Activated CD8-positive, alpha-beta memory T cell treated with anti-CD3 and anti-CD28 coated beads for 24 hours (primary cell): ENCODE results near the gene KRTAP9-7.
"Not testable (repeated sequence)": the region's sequence is repeated elsewhere in the genome, so short reads cannot be mapped to it uniquely, and the experiment has no call there.

Experiments
- DNase-seq: peaks from one replicate; pipeline ENCODE4 v3.0.0-alpha.2; 2020

Gene KRTAP9-7

DNA sequence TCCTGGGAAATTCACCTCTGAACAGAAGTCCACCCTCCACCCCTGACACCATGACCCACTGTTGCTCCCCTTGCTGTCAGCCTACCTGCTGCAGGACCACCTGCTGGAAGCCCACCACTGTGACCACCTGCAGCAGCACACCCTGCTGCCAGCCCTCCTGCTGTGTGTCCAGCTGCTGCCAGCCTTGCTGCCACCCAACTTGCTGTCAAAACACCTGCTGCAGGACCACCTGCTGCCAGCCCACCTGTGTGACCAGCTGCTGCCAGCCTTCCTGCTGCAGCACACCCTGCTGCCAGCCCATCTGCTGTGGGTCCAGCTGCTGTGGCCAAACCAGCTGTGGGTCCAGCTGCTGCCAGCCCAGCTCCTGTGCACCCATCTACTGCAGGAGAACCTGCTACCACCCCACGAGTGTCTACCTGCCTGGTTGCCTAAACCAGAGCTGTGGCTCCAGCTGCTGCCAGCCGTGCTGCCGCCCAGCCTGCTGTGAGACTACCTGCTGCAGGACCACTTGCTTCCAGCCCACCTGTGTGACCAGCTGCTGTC lies at the start of gene KRTAP9-7:
TSS of gene KRTAP9-7 (plus strand) at position 51 of the 543 bp plus-strand sequence. CDS start at position 51, 0 bp downstream.
- not testable (repeated sequence) for DNase-seq

GRCh38 chr17:41226051-41226450 lies 49.4 kb upstream of the KRTAP9-7 start:
- DNase-seq = no peak

DNA sequence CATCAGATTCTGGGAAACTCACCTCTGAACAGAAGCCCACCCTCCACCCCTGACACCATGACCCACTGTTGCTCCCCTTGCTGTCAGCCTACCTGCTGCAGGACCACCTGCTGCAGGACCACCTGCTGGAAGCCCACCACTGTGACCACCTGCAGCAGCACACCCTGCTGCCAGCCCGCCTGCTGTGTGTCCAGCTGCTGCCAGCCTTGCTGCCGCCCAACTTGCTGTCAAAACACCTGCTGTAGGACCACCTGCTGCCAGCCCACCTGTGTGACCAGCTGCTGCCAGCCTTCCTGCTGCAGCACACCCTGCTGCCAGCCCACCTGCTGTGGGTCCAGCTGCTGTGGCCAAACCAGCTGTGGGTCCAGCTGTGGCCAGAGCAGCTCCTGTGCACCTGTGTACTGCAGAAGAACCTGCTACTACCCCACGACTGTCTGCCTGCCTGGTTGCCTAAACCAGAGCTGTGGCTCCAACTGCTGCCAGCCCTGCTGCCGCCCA lies 48.9 kb upstream of the KRTAP9-7 start, which contains the start of gene KRTAP9-2:
TSS of gene KRTAP9-2 (plus strand) at position 51 of the 498 bp plus-strand sequence. CDS start at position 58, 7 bp downstream.
- DNase-seq = not testable (repeated sequence)

- no peak for DNase-seq
Observed at GRCh38 chr17:41230094-41230493, 45.4 kb upstream of the KRTAP9-7 start.

DNA sequence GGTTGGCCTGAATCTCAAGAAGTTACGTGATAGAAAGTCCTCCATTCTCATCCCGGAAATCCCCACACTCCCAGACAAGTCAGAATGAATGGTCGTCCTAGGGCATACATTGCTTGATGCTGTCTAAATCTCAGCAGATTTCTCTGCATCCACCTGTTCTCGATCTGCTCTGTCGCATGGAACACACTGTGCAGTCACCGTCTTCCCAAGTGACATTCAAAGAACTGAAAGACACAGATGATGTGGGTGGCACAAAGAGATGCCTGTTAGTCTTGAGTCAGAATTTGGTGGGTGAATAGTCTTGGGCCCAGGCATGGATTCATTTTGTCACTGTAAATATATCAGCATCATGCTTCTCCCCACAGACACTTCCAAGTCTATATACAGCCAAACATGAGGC lies 43.8 kb upstream of the KRTAP9-7 start:
- DNase-seq = no peak

- not testable (repeated sequence) for DNase-seq
Observed at GRCh38 chr17:41232399-41233105, 42.9 kb upstream of the KRTAP9-7 start, which contains the start of gene KRTAP9-3. TSS of gene KRTAP9-3 (plus strand) at chr17:41232449. CDS start at chr17:41232502, 53 bp downstream.

- not testable (repeated sequence) for DNase-seq
Observed at GRCh38 chr17:41237116-41237515, 38.4 kb upstream of the KRTAP9-7 start.

GRCh38 chr17:41237949-41238437 lies 37.5 kb upstream of the KRTAP9-7 start, which contains the start of gene KRTAP9-8:
TSS of gene KRTAP9-8 (plus strand) at chr17:41237999. CDS start at chr17:41238052, 53 bp downstream.
- not testable (repeated sequence) for DNase-seq

DNA sequence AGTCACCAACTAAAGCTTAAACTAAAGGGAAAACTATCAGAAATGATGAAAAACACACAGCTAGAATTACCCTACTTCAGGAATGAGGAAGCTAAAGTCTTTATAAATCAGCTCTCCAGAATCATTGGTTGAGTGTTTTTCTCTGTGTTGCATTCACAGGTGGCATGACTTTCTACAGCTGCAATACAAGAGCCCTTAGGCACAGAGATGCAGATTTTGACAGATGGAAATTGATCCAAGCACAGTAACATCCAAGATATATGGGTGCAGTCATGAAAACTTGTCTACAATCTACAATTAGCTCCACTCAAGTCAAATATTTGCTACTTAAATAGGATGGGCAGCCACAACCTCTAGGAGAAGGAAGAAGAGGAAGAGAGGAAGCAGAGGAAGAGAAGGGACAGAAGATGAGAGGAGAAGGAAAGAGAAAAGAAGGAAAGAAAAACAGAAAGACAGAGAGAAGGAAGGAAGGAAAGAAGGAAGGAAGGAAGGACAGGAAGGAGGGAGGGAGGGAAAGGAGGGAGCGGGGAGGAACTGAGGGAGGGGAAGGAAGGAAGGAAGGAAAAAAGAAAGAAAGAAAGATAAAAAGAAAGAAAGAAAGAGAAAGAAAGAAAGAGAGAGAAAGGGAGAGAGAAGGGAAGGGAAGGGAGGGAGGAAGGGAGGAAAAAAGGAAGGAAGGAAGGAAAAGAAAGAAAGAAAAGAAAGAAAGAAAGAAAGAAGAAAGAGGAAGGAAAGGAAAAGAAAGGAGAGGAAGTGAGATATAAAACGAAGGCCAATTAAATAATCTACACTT lies 28.3 kb upstream of the KRTAP9-7 start:
- not testable (repeated sequence) for DNase-seq

DNA sequence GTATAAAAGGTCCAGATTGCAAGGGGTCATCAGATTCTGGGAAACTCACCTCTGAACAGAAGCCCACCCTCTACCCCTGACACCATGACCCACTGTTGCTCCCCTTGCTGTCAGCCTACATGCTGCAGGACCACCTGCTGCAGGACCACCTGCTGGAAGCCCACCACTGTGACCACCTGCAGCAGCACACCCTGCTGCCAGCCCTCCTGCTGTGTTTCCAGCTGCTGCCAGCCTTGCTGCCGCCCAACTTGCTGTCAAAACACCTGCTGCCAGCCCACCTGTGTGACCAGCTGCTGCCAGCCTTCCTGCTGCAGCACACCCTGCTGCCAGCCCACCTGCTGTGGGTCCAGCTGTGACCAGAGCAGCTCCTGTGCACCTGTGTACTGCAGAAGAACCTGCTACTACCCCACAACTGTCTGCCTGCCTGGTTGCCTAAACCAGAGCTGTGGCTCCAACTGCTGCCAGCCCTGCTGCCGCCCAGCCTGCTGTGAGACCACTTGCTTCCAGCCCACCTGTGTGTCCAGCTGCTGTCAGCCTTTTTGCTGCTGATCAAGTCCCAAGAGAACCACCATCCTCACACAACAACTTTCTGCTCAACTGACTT lies 25.8 kb upstream of the KRTAP9-7 start, which contains the start of gene KRTAP9-4:
TSS of gene KRTAP9-4 (plus strand) at position 51 of the 604 bp plus-strand sequence. CDS start at position 85, 34 bp downstream.
- DNase-seq = not testable (repeated sequence)

DNA sequence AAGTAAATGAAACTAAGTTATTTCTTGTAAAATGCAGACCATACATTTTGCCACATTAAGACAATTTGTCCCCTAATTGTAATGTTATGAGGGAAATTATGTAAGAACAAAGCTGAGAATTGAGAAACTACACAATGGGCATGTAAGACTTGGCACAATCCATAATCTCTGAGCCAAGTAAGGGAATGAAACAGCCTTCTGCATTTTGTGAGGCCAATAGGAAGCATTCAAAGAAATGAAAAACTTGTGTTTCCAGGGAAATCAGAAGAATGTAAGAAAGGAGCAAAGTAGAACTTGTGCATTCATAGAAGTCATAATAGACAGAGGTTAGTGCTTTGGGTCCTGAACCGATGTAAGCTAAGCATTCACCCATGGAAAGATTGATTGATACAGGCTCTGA lies 24.2 kb upstream of the KRTAP9-7 start:
- DNase-seq = no peak

GRCh38 chr17:41254861-41255260 lies 20.6 kb upstream of the KRTAP9-7 start:
- DNase-seq = no peak

DNA sequence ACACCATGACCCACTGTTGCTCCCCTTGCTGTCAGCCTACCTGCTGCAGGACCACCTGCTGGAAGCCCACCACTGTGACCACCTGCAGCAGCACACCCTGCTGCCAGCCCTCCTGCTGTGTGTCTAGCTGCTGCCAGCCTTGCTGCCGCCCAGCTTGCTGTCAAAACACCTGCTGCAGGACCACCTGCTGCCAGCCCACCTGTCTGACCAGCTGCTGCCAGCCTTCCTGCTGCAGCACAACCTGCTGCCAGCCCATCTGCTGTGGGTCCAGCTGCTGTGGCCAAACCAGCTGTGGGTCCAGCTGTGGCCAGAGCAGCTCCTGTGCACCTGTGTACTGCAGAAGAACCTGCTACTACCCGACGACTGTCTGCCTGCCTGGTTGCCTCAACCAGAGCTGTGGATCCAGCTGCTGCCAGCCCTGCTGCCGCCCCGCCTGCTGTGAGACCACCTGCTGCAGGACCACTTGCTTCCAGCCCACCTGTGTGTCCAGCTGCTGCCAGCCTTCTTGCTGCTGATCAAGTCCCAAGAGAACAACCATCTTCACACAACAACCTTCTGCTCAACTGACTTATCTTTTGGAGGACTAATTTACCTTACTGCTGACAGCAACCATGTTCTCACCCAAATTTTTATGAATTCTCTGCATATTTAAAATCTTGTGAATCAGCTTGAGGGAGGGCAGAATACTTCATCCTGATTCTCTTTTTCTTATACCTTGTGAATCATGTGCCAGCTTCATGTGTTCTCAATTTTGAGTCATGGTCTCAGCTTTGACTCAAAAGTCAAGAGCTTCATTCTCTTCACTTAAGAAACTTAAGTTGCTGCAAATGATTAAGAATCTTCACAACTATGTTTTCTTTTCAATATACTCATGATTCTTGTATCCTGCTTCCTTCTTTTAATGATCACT lies 19.9 kb upstream of the KRTAP9-7 start, which contains the start of gene KRTAP9-9:
TSS of gene KRTAP9-9 (plus strand) at position 4 of the 910 bp plus-strand sequence.
- DNase-seq = not testable (repeated sequence)

DNA sequence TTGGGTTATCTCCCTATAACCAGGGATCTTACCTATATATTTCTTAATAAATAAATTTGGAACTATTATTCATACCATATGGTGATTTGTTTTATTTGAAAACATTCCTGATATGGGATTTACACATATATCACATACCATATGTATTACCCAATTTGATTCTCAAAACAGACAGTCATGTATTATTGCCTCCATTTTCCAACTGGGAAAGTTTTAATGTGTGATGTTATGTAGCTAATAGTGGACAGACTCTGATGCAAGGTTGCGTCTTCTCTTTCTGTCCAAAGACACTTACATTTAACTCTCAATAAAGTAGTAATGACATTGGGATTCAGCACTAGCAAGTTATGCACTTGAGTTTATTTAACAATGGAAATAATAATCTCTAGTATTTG lies 19.2 kb upstream of the KRTAP9-7 start:
- DNase-seq = no peak

GRCh38 chr17:41258406-41258805 lies 17.1 kb upstream of the KRTAP9-7 start:
- DNase-seq = no peak

DNA sequence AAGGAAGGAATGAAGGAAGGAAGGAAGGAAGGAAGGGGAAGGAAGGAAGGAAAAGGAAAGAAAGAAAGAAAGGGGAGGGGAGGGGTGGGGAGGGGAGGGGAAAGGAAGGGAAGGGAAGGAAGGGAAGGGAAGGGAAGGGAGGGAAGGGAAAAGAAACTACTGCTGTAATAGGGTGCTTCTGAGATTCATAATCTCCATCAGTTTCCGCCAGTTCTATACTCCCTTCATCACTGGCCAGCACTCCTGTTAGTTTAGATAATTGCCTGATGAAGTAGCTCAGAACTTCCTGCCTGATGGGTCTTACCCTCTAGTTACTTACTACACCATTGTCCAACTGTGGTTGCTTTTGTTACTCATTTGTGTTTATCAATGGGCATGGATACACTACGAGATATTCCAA lies 12.3 kb upstream of the KRTAP9-7 start:
- DNase-seq = no peak

DNA sequence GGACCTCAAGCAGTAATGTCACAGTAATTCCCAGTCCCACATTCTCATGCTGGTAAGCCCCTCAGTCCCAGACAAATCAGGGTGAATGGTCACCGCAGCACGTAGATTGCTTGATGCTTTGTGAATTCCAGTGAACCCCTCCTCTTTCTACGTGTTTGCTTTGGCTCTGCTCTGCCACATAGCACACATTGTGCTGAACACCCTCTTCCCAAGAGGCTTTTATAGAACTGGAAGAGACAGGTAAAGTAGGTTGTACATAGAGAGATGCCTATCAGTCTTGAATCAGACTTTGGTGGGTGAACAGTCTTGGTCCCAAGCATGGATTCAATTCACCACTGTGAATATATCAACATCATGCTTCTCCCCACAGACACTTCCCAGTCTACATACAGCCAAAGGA lies 10.9 kb upstream of the KRTAP9-7 start:
- DNase-seq = no peak

DNA sequence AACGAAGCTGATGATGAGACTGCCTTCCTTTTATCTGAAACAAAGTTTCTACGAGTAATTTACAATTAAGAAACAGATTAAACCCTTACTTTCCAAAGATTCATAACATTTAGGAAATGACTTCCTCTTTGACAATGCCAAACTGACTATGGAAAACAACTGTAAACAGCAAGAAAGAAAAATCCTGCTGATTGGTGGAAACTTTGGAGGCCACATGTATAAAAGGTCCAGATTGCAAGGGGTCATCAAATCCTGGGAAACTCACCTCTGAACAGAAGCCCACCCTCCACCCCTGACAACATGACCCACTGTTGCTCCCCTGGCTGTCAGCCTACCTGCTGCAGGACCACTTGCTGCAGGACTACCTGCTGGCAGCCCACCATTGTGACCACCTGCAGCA lies 10.4 kb upstream of the KRTAP9-7 start, which contains the start of gene KRTAP9-6:
TSS of gene KRTAP9-6 (plus strand) at position 301 of the 400 bp plus-strand sequence. CDS start at position 301, 0 bp downstream.
- DNase-seq = no peak

DNA sequence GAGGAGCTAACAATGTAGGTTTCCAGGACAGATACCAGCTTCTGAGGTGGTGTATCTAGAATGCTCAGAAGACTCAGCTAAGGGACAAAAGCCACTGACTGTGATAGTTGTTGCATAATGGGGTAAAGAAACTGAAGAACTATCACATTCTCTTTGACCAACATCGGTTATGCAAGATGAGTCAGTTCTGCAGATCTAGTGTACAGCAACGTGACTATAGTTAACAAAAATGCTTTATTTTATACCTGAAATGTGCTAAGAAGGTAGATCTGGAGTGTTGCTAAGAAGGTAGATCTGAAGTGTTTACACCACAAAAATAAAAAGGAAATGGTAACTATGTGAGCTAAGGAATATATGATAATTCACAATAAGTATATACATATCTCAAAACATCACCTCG lies 7.8 kb upstream of the KRTAP9-7 start:
- DNase-seq = no peak

DNA sequence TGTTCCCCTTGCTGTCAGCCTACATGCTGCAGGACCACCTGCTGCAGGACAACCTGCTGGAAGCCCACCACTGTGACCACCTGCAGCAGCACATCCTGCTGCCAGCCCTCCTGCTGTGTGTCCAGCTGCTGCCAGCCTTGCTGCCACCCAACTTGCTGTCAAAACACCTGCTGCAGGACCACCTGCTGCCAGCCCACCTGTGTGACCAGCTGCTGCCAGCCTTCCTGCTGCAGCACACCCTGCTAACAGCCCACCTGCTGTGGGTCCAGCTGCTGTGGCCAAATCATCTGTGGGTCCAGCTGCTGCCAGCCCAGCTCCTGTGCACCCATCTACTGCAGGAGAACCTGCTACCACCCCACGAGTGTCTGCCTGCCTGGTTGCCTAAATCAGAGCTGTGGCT lies 4.2 kb upstream of the KRTAP9-7 start:
- DNase-seq = not testable (repeated sequence)

DNA sequence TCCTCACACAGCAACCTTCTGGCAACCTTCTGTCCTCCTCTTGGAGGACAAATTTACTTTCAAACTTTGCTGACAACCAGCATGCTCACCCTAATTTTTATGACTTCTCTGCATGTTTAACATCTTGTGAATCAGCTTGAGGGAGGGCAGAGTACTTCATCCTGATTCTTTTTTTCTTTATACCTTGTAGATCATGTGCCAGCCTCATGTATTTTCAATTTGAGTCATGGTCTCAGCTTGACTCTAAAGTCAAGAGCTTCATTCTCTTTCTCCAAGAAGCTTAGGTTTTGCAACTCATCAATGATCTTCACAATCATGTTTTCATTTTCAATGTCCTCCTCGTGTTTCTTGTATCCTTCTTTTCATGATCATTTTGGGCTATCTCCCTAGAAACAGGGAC lies 3.6 kb upstream of the KRTAP9-7 start:
- no peak for DNase-seq
